Endothelial cell of umbilical vein (primary cell): ENCODE data around the gene RAB28. TPM values are rescaled to one million over a fixed set of nuclear protein-coding genes. Genes with fewer than 3 reads are reported as not detected.

Source experiments
- BruUV-seq: library from RNA; stranded (reverse); fragments of 400-500 nt; replicated peaks from 2 replicates; lab custom pipeline; 2021; lab: Mats Ljungman, UMichigan
- CTCF ChIA-PET: fragments of 300-600, 350-600 bp; sonication (Branson Sonifier 250); formaldehyde crosslinking; loops from one replicate; lab custom pipeline; 2021; ENCODE audit warnings: antibody characterized with exemption, inconsistent platforms; lab: Charles Lee
- POLR2A ChIA-PET: fragments of 300-600, 350-600 bp; sonication (Branson Sonifier 250); formaldehyde crosslinking; loops from one replicate; lab custom pipeline; 2021; ENCODE audit warnings: antibody characterized with exemption, inconsistent platforms; lab: Charles Lee
- DNase-seq: peaks from one replicate; pipeline ENCODE4 v3.0.0-alpha.2; 2011; ENCODE audit warnings: low read depth, low spot score
- FAIRE-seq: peaks from 2 replicates; lab custom pipeline; 2011; peaks lifted over from hg19 to GRCh38; lab: Jason Lieb, UNC
- H2AFZ ChIP-seq: 2 replicates; pipeline ENCODE4 v1.6.0; 2012; ENCODE audit warnings: low read depth, low read length, control low read depth, inconsistent platforms
- H3K27ac ChIP-seq: 2 replicates; pipeline ENCODE4 v1.5.1; 2011; ENCODE audit warnings: low read depth, mild to moderate bottlenecking, control low read depth, low read length, moderate library complexity; ENCODE audit not compliant: insufficient read depth
- H3K27me3 ChIP-seq, 2 experiments: 2 replicates each; pipeline versions ENCODE4 v1.6.0 to v1.6.1; 2011; ENCODE audit warnings: low read length in 2 of 2, mixed read lengths in 1 of 2; ENCODE audit not compliant: control insufficient read depth in 2 of 2, insufficient read depth in 2 of 2
- H3K36me3 ChIP-seq, 2 experiments: 2 replicates in 1 of 2; 3 replicates in 1 of 2; pipeline ENCODE4 v1.5.1; 2011; ENCODE audit warnings: low read length in 2 of 2, mild to moderate bottlenecking in 1 of 2, moderate library complexity in 1 of 2; ENCODE audit not compliant: control insufficient read depth in 2 of 2, insufficient read depth in 2 of 2; ENCODE audit errors: extremely low read depth in 1 of 2
- H3K4me1 ChIP-seq: 3 replicates; pipeline ENCODE4 v1.5.1; 2011; ENCODE audit warnings: mild to moderate bottlenecking, low read length; ENCODE audit not compliant: control insufficient read depth, insufficient read depth; ENCODE audit errors: extremely low read depth
- H3K4me2 ChIP-seq: 2 replicates; pipeline ENCODE4 v1.6.1; 2011; ENCODE audit warnings: low read length, control low read depth, mixed read lengths; ENCODE audit not compliant: insufficient read depth
- H3K4me3 ChIP-seq, 3 experiments: fragments of 200-600 bp in 1 of 3; sonication (generic), shearing (Covaris generic) in 1 of 3; replicated peaks in 1 of 3; 2 replicates each; pipeline ENCODE4 v1.5.1; 2011 to 2016; ENCODE audit warnings: control low read depth in 3 of 3, low read length in 3 of 3, mild to moderate bottlenecking in 2 of 3, inconsistent platforms in 1 of 3, low read depth in 1 of 3, moderate library complexity in 1 of 3; ENCODE audit not compliant: insufficient read depth in 1 of 3
- H3K79me2 ChIP-seq: 2 replicates; pipeline ENCODE4 v1.6.0; 2012; ENCODE audit warnings: low read length, inconsistent platforms; ENCODE audit not compliant: control insufficient read depth, insufficient read depth
- H3K9ac ChIP-seq: replicated peaks from 2 replicates; pipeline ENCODE3; 2011; ENCODE audit warnings: low read length, control low read depth; ENCODE audit not compliant: insufficient read depth; ENCODE audit errors: extremely low read depth
- H3K9me1 ChIP-seq: replicated peaks from 3 replicates; pipeline ENCODE4 v1.6.0; 2011; ENCODE audit warnings: mild to moderate bottlenecking, low read length; ENCODE audit not compliant: control insufficient read depth, insufficient read depth; ENCODE audit errors: extremely low read depth
- H3K9me3 ChIP-seq: replicated peaks from 2 replicates; pipeline ENCODE4 v1.5.1; 2012; ENCODE audit warnings: low read length, inconsistent platforms; ENCODE audit not compliant: control insufficient read depth, insufficient read depth
- H4K20me1 ChIP-seq: replicated peaks from 2 replicates; pipeline ENCODE3; 2011; ENCODE audit warnings: mild to moderate bottlenecking, low read length; ENCODE audit not compliant: control insufficient read depth, insufficient read depth; ENCODE audit errors: extremely low read depth
- EZH2 ChIP-seq: IDR thresholded peaks from 2 replicates; pipeline ENCODE4 v1.6.1; 2012; ENCODE audit warnings: borderline replicate concordance, low read depth, mild to moderate bottlenecking, moderate library complexity, low read length, inconsistent platforms; ENCODE audit not compliant: severe bottlenecking
- FOS ChIP-seq: IDR thresholded peaks from 2 replicates; pipeline ENCODE4 v1.6.1; 2011; ENCODE audit warnings: mild to moderate bottlenecking, low read length, moderate library complexity, borderline replicate concordance; ENCODE audit not compliant: insufficient read depth
- GATA2 ChIP-seq: IDR thresholded peaks from 2 replicates; pipeline ENCODE4 v1.7.0; 2011; ENCODE audit warnings: low read depth, mild to moderate bottlenecking, moderate library complexity, mixed read lengths, low read length; ENCODE audit not compliant: insufficient read length, insufficient read depth
- JUN ChIP-seq: IDR thresholded peaks from 2 replicates; pipeline ENCODE4 v1.6.1; 2011; ENCODE audit warnings: borderline replicate concordance, low read depth; ENCODE audit not compliant: insufficient read length, insufficient read depth
- MYC ChIP-seq: IDR thresholded peaks from one replicate; pipeline ENCODE4 v1.6.1; 2011; ENCODE audit warnings: mild to moderate bottlenecking, low read depth, low read length
- POLR2A ChIP-seq: IDR thresholded peaks from 2 replicates; pipeline ENCODE4 v1.6.1; 2012; ENCODE audit warnings: low read depth, mild to moderate bottlenecking, control low read depth, low read length
- POLR2AphosphoS5 ChIP-seq: IDR thresholded peaks from 2 replicates; pipeline ENCODE4 v1.6.1; 2012; ENCODE audit warnings: low read depth, mild to moderate bottlenecking, control low read depth, low read length, moderate library complexity; ENCODE audit not compliant: insufficient read depth
- dilution Hi-C: fragments of 300-500 bp; cut with MboI; formaldehyde crosslinking; loops from one replicate; pipeline ENCODE4 v1.15.0; 2019; ENCODE audit warnings: low sequenced_read_pairs; ENCODE audit not compliant: extremely low pct_ligation_motif_present
- intact Hi-C: fragments of 100-400 bp; cut with micrococcal nuclease; formaldehyde crosslinking; loops from one replicate; pipeline ENCODE4 v1.10.0; 2022
- polyA plus RNA-seq, 4 experiments: library from polyadenylated mRNA; depleted of rRNA in 3 of 4; stranded (reverse) in 3 of 4; unstranded in 1 of 4; fragments of >200 nt; gene quantifications; 2 replicates each; pipeline versions ENCODE4 v1.2.1 to v1.2.3, GENCODE V29; 2011 to 2012; ENCODE audit warnings: missing spikeins in 1 of 4
- total RNA-seq: library from RNA; stranded (reverse); gene quantifications from 2 replicates; pipeline ENCODE4 v1.2.3, GENCODE V29; 2021
- TF ChIP-seq, protein P1 (sequence below), 2 donors: IDR thresholded peaks; 1 replicate in 1 of 2; 2 replicates in 1 of 2; pipeline ENCODE4 v1.5.1; 2011; ENCODE audit warnings: low read length in 2 of 2, mild to moderate bottlenecking in 2 of 2, moderate library complexity in 2 of 2, control low read depth in 1 of 2, inconsistent platforms in 1 of 2, low read depth in 1 of 2; ENCODE audit not compliant: insufficient read depth in 1 of 2; ENCODE audit errors: extremely low read depth in 1 of 2
- TF ChIP-seq, protein P2 (sequence below): IDR thresholded peaks from 2 replicates; pipeline ENCODE4 v1.6.1; 2011; ENCODE audit not compliant: insufficient read depth, insufficient read length

RAB28 gene
- total and polyA plus RNA-seq, 2 donors (not counting 3 experiments of a cell fraction or from before 2014, with no cell fraction given) = 13.0 to 13.2 TPM

DNA sequence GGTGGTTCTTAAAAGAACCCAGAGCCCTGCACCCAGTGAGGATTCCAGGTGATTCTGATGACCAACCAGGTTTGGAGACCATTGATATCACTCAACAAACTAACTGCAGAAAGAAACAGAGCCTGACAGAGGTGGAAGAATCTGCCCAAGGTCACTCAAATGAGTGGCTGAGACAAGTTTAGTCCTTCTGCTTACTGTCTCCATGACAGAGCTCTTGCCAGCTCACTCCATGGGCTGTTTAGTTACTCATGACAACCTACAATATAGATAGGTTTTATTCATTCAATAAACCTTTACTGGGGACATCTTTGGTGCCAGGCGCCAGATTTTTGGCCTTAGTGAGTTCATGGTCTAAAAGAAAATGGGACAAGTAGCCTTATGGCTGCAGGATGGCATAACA, 124.3 kb downstream of the RAB28 start:
- Histone ChIP-seq H3K9me3 (no peaks in the 10 kb centered on the region), H3K27ac (no peak overlapping the region), H2AFZ (no peak overlapping the region), H3K4me2 (no peak overlapping the region), H3K36me3 (no peaks in the 10 kb centered on the region), H3K9ac (no peak overlapping the region), H4K20me1 (no peaks in the 10 kb centered on the region), H3K4me1 (no peaks in the 10 kb centered on the region), H3K27me3 (no peaks in the 10 kb centered on the region), H3K9me1 (no peaks in the 10 kb centered on the region), H3K79me2 (no peaks in the 10 kb centered on the region), H3K4me3 (no peak overlapping the region)
- dilution Hi-C loops = no loop called here
- FAIRE-seq = no peak
- no peak for DNase-seq
- no peak for TF ChIP-seq GATA2
- TF ChIP-seq POLR2A = no peak
- TF ChIP-seq FOS = no peak
- CTCF ChIA-PET = no interaction called here
- BruUV-seq = no TSS peak
- intact Hi-C loops = no loop called here
- POLR2A ChIA-PET = no interaction called here

DNA sequence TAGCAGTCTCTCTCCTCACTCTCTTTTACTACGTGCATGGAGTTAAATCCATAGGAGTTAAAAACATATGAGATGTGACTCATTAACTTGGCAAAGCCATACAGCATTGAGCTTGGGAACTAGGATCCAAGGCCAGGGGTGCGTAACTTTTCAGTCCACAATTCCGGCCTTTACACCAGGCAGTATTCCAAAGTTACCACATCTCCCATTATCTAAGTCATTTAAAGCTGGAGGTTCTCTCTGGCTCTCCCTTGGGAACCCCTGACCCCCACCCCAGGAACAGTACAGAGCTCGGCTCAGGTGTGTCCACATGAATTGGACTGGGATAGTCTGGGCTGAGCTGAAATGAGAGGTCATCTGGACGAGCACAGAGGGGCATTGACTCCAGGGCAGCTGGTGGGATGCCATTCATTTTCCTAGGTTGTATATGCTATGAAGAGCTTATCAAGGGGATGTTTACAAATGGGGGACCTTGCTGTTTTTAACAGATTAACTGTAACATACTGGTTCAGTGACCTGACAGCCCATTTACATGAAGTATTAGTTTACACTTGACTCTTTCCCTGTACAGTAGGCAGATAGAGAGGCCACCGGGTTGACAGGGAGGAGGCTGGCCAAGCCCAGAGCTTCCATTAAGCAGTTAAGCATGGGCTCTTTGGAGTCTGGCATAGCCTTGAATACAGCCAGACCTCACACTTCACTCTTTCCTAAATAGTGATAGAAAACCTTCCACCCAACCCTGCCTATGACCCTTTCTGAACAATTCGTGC, 128.8 kb downstream of the RAB28 start:
- H3K36me3 ChIP-seq = no peaks in the 10 kb centered on the region
- ChIA-PET CTCF (interaction anchor here (1.5 kb wide), 1 partner anchor 13 kb away, joined by 3 read pairs; no protein-coding TSS in a partner anchor), POLR2A (no interaction called here)
- no peaks in the 10 kb centered on the region for H3K9me3 ChIP-seq
- no peaks in the 10 kb centered on the region for H3K27me3 ChIP-seq
- no peaks in the 10 kb centered on the region for H3K79me2 ChIP-seq
- dilution Hi-C loops = no loop called here
- H2AFZ ChIP-seq = no peak overlapping the region
- no peak overlapping the region for H3K4me2 ChIP-seq
- no TSS peak for BruUV-seq
- no peak overlapping the region for H3K4me3 ChIP-seq
- no peak overlapping the region for H3K9ac ChIP-seq
- TF ChIP-seq GATA2 = no peak
- TF ChIP-seq JUN = no peak
- TF ChIP-seq FOS = no peak
- TF ChIP-seq, protein P1, sequence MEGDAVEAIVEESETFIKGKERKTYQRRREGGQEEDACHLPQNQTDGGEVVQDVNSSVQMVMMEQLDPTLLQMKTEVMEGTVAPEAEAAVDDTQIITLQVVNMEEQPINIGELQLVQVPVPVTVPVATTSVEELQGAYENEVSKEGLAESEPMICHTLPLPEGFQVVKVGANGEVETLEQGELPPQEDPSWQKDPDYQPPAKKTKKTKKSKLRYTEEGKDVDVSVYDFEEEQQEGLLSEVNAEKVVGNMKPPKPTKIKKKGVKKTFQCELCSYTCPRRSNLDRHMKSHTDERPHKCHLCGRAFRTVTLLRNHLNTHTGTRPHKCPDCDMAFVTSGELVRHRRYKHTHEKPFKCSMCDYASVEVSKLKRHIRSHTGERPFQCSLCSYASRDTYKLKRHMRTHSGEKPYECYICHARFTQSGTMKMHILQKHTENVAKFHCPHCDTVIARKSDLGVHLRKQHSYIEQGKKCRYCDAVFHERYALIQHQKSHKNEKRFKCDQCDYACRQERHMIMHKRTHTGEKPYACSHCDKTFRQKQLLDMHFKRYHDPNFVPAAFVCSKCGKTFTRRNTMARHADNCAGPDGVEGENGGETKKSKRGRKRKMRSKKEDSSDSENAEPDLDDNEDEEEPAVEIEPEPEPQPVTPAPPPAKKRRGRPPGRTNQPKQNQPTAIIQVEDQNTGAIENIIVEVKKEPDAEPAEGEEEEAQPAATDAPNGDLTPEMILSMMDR (IDR thresholded peaks at IDR 0.05; ENCODE audit: extremely low read depth in 1 of 2, insufficient read depth in 1 of 2, low read depth in 1 of 2, low read length in 2 of 2) = no peak
- TF ChIP-seq POLR2A = no peak
- TF ChIP-seq, protein P2, sequence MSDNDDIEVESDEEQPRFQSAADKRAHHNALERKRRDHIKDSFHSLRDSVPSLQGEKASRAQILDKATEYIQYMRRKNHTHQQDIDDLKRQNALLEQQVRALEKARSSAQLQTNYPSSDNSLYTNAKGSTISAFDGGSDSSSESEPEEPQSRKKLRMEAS = no peak
- TF ChIP-seq POLR2AphosphoS5 = no peak
- TF ChIP-seq MYC = no peak
- no peak for TF ChIP-seq EZH2
- DNase-seq (no peak), FAIRE-seq (no peak)
- no peaks in the 10 kb centered on the region for H3K4me1 ChIP-seq
- no peak overlapping the region for H3K27ac ChIP-seq
- H3K9me1 ChIP-seq = no peaks in the 10 kb centered on the region
- intact Hi-C loops = no loop called here
- H4K20me1 ChIP-seq = no peaks in the 10 kb centered on the region
